Measurements from ENCODE around the gene EHMT1. TPM values are rescaled to one million over a fixed set of nuclear protein-coding genes. Genes with fewer than 3 reads are reported as not detected.

EHMT1 gene
- total RNA-seq, 1 experiment from 2014 or later = 63.9 TPM

DNA sequence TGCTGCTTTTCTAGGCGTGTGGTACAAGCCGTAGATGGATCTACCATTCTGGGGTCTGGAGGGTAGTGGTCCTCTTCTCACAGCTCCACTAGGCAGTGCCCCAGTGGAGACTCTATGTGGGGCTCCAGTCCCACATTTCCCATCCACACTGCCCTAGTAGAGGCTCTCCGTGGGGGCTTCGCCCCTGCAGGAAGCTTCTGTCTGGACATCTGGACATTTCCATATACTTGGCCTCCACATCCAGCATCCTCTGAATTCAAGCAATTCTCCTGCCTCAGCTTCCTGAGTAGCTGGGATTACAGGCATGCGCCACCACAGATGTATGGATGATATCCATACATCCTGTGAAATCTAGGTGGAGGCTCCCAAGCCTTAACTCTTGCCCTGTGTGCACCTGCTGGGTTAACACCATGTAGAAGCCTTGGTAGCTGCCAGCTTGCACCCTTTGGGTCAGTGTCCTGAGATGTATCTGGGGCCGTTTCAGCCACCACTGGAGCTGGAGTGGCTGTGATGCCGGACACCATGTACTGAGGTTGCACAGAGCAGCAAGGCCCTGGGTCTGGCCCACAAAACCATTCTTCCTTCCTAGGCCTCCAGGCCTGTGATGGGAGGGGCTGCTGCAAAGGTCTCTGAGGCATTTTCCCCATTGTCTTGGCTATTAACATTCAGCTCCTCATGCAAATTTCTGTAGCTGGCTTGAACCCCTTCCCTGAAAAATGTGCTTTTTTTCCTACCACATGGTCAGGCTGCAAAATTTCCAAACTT is 84.0 kb downstream of the EHMT1 start:
- CTCF ChIA-PET = interaction anchor here (0.5 kb wide), 1 partner anchor 501 kb away, joined by 3 read pairs; no protein-coding TSS in a partner anchor
- POLR2A ChIA-PET = no interaction called here
- Histone ChIP-seq H3K36me3 (ENCODE audit: control insufficient read depth, insufficient read depth, low read length) (no peaks in the 10 kb centered on the region), H3K27me3 (ENCODE audit: control insufficient read depth, insufficient read depth, low read length) (no peaks in the 10 kb centered on the region), H3K27ac (ENCODE audit: low read length) (no peak overlapping the region), H3K4me1 (ENCODE audit: control insufficient read depth, insufficient read depth, low read length) (no peaks in the 10 kb centered on the region), H3K4me3 (ENCODE audit: low read depth in 2 of 2, low read length in 2 of 2) (no peak overlapping the region), H3K9me3 (ENCODE audit: control insufficient read depth, insufficient read depth, low read depth, low read length) (peaks cover 3% of the 10 kb centered on the region; the same call in 1 of the 2 replicates)
- BruUV-seq (replicated peaks) = no TSS peak
- ATAC-seq = no peak
- intact Hi-C loops (cut with micrococcal nuclease; ENCODE audit: unreplicated experiment) = no loop called here
- in situ Hi-C loops (cut with HindIII; ENCODE audit: low pct_unique_long_range_greater_than_20kb, low sequenced_read_pairs) = no loop called here
- TF ChIP-seq, protein P1, sequence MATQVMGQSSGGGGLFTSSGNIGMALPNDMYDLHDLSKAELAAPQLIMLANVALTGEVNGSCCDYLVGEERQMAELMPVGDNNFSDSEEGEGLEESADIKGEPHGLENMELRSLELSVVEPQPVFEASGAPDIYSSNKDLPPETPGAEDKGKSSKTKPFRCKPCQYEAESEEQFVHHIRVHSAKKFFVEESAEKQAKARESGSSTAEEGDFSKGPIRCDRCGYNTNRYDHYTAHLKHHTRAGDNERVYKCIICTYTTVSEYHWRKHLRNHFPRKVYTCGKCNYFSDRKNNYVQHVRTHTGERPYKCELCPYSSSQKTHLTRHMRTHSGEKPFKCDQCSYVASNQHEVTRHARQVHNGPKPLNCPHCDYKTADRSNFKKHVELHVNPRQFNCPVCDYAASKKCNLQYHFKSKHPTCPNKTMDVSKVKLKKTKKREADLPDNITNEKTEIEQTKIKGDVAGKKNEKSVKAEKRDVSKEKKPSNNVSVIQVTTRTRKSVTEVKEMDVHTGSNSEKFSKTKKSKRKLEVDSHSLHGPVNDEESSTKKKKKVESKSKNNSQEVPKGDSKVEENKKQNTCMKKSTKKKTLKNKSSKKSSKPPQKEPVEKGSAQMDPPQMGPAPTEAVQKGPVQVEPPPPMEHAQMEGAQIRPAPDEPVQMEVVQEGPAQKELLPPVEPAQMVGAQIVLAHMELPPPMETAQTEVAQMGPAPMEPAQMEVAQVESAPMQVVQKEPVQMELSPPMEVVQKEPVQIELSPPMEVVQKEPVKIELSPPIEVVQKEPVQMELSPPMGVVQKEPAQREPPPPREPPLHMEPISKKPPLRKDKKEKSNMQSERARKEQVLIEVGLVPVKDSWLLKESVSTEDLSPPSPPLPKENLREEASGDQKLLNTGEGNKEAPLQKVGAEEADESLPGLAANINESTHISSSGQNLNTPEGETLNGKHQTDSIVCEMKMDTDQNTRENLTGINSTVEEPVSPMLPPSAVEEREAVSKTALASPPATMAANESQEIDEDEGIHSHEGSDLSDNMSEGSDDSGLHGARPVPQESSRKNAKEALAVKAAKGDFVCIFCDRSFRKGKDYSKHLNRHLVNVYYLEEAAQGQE (IDR thresholded peaks at IDR 0.05; ENCODE audit: insufficient read depth in 1 of 2, low read depth in 2 of 2, low read length in 1 of 2) = no peak
- TF ChIP-seq TCF7L2 (IDR thresholded peaks at IDR 0.05; ENCODE audit: low read depth, low read length) (no peak), POLR2AphosphoS5 (IDR thresholded peaks at IDR 0.05; ENCODE audit: low read depth, low read length) (no peak), SIN3A (IDR thresholded peaks at IDR 0.05; ENCODE audit: borderline replicate concordance, insufficient read depth, low read depth, low read length) (no peak)
- TF ChIP-seq, protein P2, sequence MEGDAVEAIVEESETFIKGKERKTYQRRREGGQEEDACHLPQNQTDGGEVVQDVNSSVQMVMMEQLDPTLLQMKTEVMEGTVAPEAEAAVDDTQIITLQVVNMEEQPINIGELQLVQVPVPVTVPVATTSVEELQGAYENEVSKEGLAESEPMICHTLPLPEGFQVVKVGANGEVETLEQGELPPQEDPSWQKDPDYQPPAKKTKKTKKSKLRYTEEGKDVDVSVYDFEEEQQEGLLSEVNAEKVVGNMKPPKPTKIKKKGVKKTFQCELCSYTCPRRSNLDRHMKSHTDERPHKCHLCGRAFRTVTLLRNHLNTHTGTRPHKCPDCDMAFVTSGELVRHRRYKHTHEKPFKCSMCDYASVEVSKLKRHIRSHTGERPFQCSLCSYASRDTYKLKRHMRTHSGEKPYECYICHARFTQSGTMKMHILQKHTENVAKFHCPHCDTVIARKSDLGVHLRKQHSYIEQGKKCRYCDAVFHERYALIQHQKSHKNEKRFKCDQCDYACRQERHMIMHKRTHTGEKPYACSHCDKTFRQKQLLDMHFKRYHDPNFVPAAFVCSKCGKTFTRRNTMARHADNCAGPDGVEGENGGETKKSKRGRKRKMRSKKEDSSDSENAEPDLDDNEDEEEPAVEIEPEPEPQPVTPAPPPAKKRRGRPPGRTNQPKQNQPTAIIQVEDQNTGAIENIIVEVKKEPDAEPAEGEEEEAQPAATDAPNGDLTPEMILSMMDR (IDR thresholded peaks at IDR 0.05) = no peak
- DNase-seq (ENCODE audit: low read depth, low spot score) = no peak

GRCh38 chr9:137703842-137704508 is 85.2 kb downstream of the EHMT1 start:
- Histone ChIP-seq H3K4me1 (ENCODE audit: control insufficient read depth, insufficient read depth, low read length) (no peaks in the 10 kb centered on the region), H3K4me3 (ENCODE audit: low read depth in 2 of 2, low read length in 2 of 2) (no peak overlapping the region), H3K27me3 (ENCODE audit: control insufficient read depth, insufficient read depth, low read length) (no peaks in the 10 kb centered on the region), H3K9me3 (ENCODE audit: control insufficient read depth, insufficient read depth, low read depth, low read length) (peaks cover 3% of the 10 kb centered on the region; the same call in 1 of the 2 replicates), H3K36me3 (ENCODE audit: control insufficient read depth, insufficient read depth, low read length) (no peaks in the 10 kb centered on the region), H3K27ac (ENCODE audit: low read length) (no peak overlapping the region)
- DNase-seq (ENCODE audit: low read depth, low spot score) = no peak
- BruUV-seq (replicated peaks) = no TSS peak
- TF ChIP-seq, protein P2 (IDR thresholded peaks at IDR 0.05) = no peak
- TF ChIP-seq POLR2AphosphoS5 (IDR thresholded peaks at IDR 0.05; ENCODE audit: low read depth, low read length) (no peak), SIN3A (IDR thresholded peaks at IDR 0.05; ENCODE audit: borderline replicate concordance, insufficient read depth, low read depth, low read length) (no peak), TCF7L2 (IDR thresholded peaks at IDR 0.05; ENCODE audit: low read depth, low read length) (no peak)
- TF ChIP-seq, protein P1 (IDR thresholded peaks at IDR 0.05; ENCODE audit: insufficient read depth in 1 of 2, low read depth in 2 of 2, low read length in 1 of 2) = no peak
- ChIA-PET CTCF (no interaction called here), POLR2A (no interaction called here)
- in situ Hi-C loops (cut with HindIII; ENCODE audit: low pct_unique_long_range_greater_than_20kb, low sequenced_read_pairs) = no loop called here
- intact Hi-C loops (cut with micrococcal nuclease; ENCODE audit: unreplicated experiment) = no loop called here
- ATAC-seq = no peak

All from Panc1 (cell line).